GM23338 (cell line): Measurements from ENCODE around the gene SORBS2.

ENCODE experiments used
- CTCF ChIP-seq, 2 experiments: fragments of 200-600 bp in 1 of 2; sonication (generic) in 1 of 2; conservative IDR thresholded peaks; 2 replicates each; pipeline versions ENCODE4 v1.5.1 to v1.6.1; 2016 to 2017; ENCODE audit warnings: antibody characterized with exemption in 2 of 2, low read depth in 2 of 2, mild to moderate bottlenecking in 2 of 2, moderate library complexity in 1 of 2
- ETS1 ChIP-seq: IDR thresholded peaks from 2 replicates; pipeline ENCODE4 v1.6.1; 2016; ENCODE audit warnings: antibody characterized with exemption

DNA sequence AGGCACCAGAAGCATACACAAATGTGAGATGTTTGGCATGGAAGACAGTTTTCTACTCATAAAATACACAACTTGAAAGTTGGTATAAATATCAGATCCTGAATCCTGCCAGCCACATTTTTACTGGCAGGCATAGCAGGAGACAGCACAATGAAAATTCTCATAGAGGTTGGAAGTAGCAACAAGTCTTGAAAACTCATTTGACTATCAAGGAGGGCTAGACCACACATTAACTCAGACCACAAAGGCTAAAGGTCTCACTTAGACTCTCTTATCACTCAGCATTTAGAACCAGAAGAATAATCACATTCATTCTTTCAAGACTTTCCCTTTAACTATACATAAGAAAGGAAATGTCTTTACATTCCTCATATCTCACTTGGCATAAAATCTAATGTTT is 56.5 kb downstream of the SORBS2 start:
- no peak for TF ChIP-seq CTCF (conservative IDR thresholded peaks at IDR 0.05; ENCODE audit: low read depth in 2 of 2)
- no peak for TF ChIP-seq ETS1
